HCT116 (cell line): Measurements from ENCODE around the gene RALGPS1. TPM values are rescaled to one million over a fixed set of nuclear protein-coding genes. Genes with fewer than 3 reads are reported as not detected.

Experiments used
- ATAC-seq: fragments of 200-7000 bp; cut with Tn5 transposase; 2 replicates; pipeline ENCODE4 v1.9.1; 2020; ENCODE audit warnings: mild to moderate bottlenecking, moderate library complexity
- BruUV-seq: library from RNA; stranded (reverse); fragments of 400-500 nt; replicated peaks from 2 replicates; lab custom pipeline; 2021; lab: Mats Ljungman, UMichigan
- CTCF ChIA-PET: fragments of 300-600 bp; sonication (Branson Sonifier 250); formaldehyde crosslinking; loops from one replicate; lab custom pipeline; 2021; ENCODE audit warnings: antibody characterized with exemption; lab: Charles Lee
- POLR2A ChIA-PET: fragments of 300-600, 350-600 bp; sonication (Branson Sonifier 250); formaldehyde crosslinking; loops from one replicate; lab custom pipeline; 2021; ENCODE audit warnings: antibody characterized with exemption; lab: Charles Lee
- RAD21 ChIA-PET, 2 experiments: fragments of 300-600 bp; sonication (Branson Sonifier 250); formaldehyde crosslinking; loops; one replicate each; lab custom pipeline; 2023; ENCODE audit warnings: low total read pairs in 2 of 2; ENCODE audit not compliant: uncharacterized antibody in 2 of 2, unreplicated experiment in 2 of 2, low non-redundant PET in 1 of 2; lab: Charles Lee
- DNase-seq: peaks from one replicate; pipeline ENCODE4 v3.0.0-alpha.2; 2010; ENCODE audit warnings: low read depth, low spot score
- H2AFZ ChIP-seq: fragments of 200-600 bp; shearing (Covaris generic), sonication (generic); 2 replicates; pipeline ENCODE4 v1.6.1; 2017; ENCODE audit warnings: low read depth, mixed run types, mixed read lengths, antibody characterized with exemption, low read length; ENCODE audit not compliant: poor library complexity, severe bottlenecking
- H3K27ac ChIP-seq: 2 replicates; pipeline ENCODE4 v1.5.1; 2012; ENCODE audit warnings: low read depth, low read length
- H3K27me3 ChIP-seq: fragments of 200-600 bp; sonication (generic); 2 replicates; pipeline ENCODE4 v1.6.1; 2016; ENCODE audit warnings: mixed run types, low read length, mixed read lengths; ENCODE audit not compliant: insufficient read depth
- H3K36me3 ChIP-seq, 2 experiments: fragments of 200-500 bp in 1 of 2; fragments of 200-600 bp in 1 of 2; sonication (Bioruptor generic) in 1 of 2; sonication (generic) in 1 of 2; 2 replicates each; pipeline versions ENCODE4 v1.5.1 to v1.6.1; 2014 to 2016; ENCODE audit warnings: low read length in 2 of 2, inconsistent platforms in 1 of 2, mixed read lengths in 1 of 2, mixed run types in 1 of 2; ENCODE audit not compliant: insufficient read depth in 2 of 2, control insufficient read depth in 1 of 2
- H3K4me1 ChIP-seq, 2 experiments: fragments of 200-600 bp in 1 of 2; sonication (generic) in 1 of 2; 2 replicates each; pipeline versions ENCODE4 v1.5.1 to v1.6.1; 2012 to 2017; ENCODE audit warnings: low read length in 2 of 2, inconsistent platforms in 1 of 2, mild to moderate bottlenecking in 1 of 2, mixed read lengths in 1 of 2, mixed run types in 1 of 2, moderate library complexity in 1 of 2; ENCODE audit not compliant: insufficient read depth in 2 of 2, control insufficient read depth in 1 of 2
- H3K4me2 ChIP-seq: fragments of 200-600 bp; sonication (generic); 2 replicates; pipeline ENCODE4 v1.6.1; 2017; ENCODE audit warnings: mixed run types, low read length, mixed read lengths
- H3K4me3 ChIP-seq, 2 experiments: fragments of 200-600 bp in 1 of 2; sonication (generic) in 1 of 2; replicated peaks in 1 of 2; 2 replicates each; pipeline ENCODE4 v1.5.1; 2011 to 2016; ENCODE audit warnings: low read length in 2 of 2, control low read depth in 1 of 2, low read depth in 1 of 2, mild to moderate bottlenecking in 1 of 2, mixed read lengths in 1 of 2, mixed run types in 1 of 2
- H3K79me2 ChIP-seq: fragments of 200-600 bp; sonication (generic); 2 replicates; pipeline ENCODE4 v1.6.1; 2017; ENCODE audit warnings: mild to moderate bottlenecking, mixed run types, low read length, moderate library complexity, mixed read lengths; ENCODE audit not compliant: insufficient read depth
- H3K9ac ChIP-seq: fragments of 200-600 bp; sonication (generic); 2 replicates; pipeline ENCODE4 v1.6.1; 2016; ENCODE audit warnings: low read length, mixed read lengths
- H3K9me2 ChIP-seq: fragments of 200-600 bp; sonication (generic), shearing (Covaris generic); 2 replicates; pipeline ENCODE4 v1.6.1; 2017; ENCODE audit warnings: mixed run types, mild to moderate bottlenecking, moderate library complexity; ENCODE audit not compliant: insufficient read depth
- H3K9me3 ChIP-seq, 2 experiments: fragments of 200-500 bp in 1 of 2; fragments of 200-600 bp in 1 of 2; sonication (Bioruptor generic) in 1 of 2; sonication (generic) in 1 of 2; 2 replicates each; pipeline ENCODE4 v1.6.1; 2014 to 2017; ENCODE audit warnings: low read length in 2 of 2, mixed read lengths in 2 of 2, inconsistent platforms in 1 of 2, low read depth in 1 of 2, mild to moderate bottlenecking in 1 of 2, mixed run types in 1 of 2, moderate library complexity in 1 of 2; ENCODE audit not compliant: control insufficient read depth in 1 of 2, insufficient read depth in 1 of 2
- H4K20me1 ChIP-seq: fragments of 200-600 bp; sonication (generic), shearing (Covaris generic); 2 replicates; pipeline ENCODE4 v1.6.1; 2017; ENCODE audit warnings: mixed run types, mild to moderate bottlenecking, moderate library complexity; ENCODE audit not compliant: insufficient read depth
- ATF3 ChIP-seq: IDR thresholded peaks from 2 replicates; pipeline ENCODE4 v1.6.1; 2012
- CBX3 ChIP-seq: IDR thresholded peaks from 2 replicates; pipeline ENCODE4 v1.6.1; 2012; ENCODE audit warnings: low read depth
- EGR1 ChIP-seq: IDR thresholded peaks from 2 replicates; pipeline ENCODE4 v1.6.1; 2012; ENCODE audit warnings: low read depth
- ELF1 ChIP-seq: IDR thresholded peaks from 2 replicates; pipeline ENCODE4 v1.6.1; 2012; ENCODE audit warnings: low read depth, borderline replicate concordance
- EZH2 ChIP-seq: fragments of 200-600 bp; sonication (generic); IDR thresholded peaks from 2 replicates; pipeline ENCODE4 v1.6.1; 2017; ENCODE audit warnings: antibody characterized with exemption, mixed run types
- FOSL1 ChIP-seq: IDR thresholded peaks from 2 replicates; pipeline ENCODE4 v1.6.1; 2012; ENCODE audit warnings: low read depth
- POLR2AphosphoS5 ChIP-seq: IDR thresholded peaks from 2 replicates; pipeline ENCODE4 v1.6.1; 2011; ENCODE audit warnings: mild to moderate bottlenecking, low read depth, low read length, moderate library complexity
- RAD21 ChIP-seq: IDR thresholded peaks from 2 replicates; pipeline ENCODE4 v1.6.1; 2012; ENCODE audit warnings: low read depth, mild to moderate bottlenecking
- SP1 ChIP-seq: IDR thresholded peaks from 2 replicates; pipeline ENCODE4 v1.6.1; 2012; ENCODE audit warnings: low read depth
- TCF7L2 ChIP-seq: IDR thresholded peaks from 2 replicates; pipeline ENCODE4 v1.7.0; 2011; ENCODE audit warnings: borderline replicate concordance, inconsistent platforms; ENCODE audit not compliant: insufficient read depth, insufficient read length; ENCODE audit errors: extremely low read depth
- YY1 ChIP-seq: IDR thresholded peaks from 2 replicates; pipeline ENCODE4 v1.6.1; 2011; ENCODE audit warnings: low read length, low read depth, moderate library complexity, mild to moderate bottlenecking; ENCODE audit not compliant: insufficient replicate concordance; ENCODE audit errors: extremely low read depth
- ZFX ChIP-seq: fragments of 450-650 bp; IDR thresholded peaks from 2 replicates; pipeline ENCODE4 v1.6.1; 2017
- ZNF274 ChIP-seq: fragments of 200-500 bp; sonication (Bioruptor generic); IDR thresholded peaks from 2 replicates; pipeline ENCODE4 v1.6.1; 2014; ENCODE audit warnings: mild to moderate bottlenecking, low read depth, low read length, inconsistent platforms
- intact Hi-C: fragments of 100-400 bp; cut with micrococcal nuclease; formaldehyde crosslinking; loops from 2 replicates; pipeline ENCODE4 v1.10.0; 2022
- total RNA-seq: library from RNA; stranded (reverse); gene quantifications from one replicate; pipeline ENCODE4 v1.2.1, GENCODE V29; 2021; ENCODE audit not compliant: unreplicated experiment
- TF ChIP-seq, protein P1 (sequence below): IDR thresholded peaks from 2 replicates; pipeline ENCODE4 v1.6.1; 2011; ENCODE audit warnings: mild to moderate bottlenecking, low read length, moderate library complexity; ENCODE audit not compliant: insufficient replicate concordance; ENCODE audit errors: extremely low read depth
- TF ChIP-seq, protein P2 (sequence below): IDR thresholded peaks from 2 replicates; pipeline ENCODE4 v1.6.1; 2012

RALGPS1 gene
- total RNA-seq, 1 experiment from 2014 or later, result 7.6 TPM

GRCh38 chr9:127061411-127061810 is 146.8 kb downstream of the RALGPS1 start:
- RAD21 ChIA-PET, result no interaction called here
- DNase-seq (no peak), ATAC-seq (no peak)
- Histone ChIP-seq H3K36me3 (no peaks in the 10 kb centered on the region), H3K9ac (no peak overlapping the region), H3K4me1 (peaks cover 0 to 14% of the 10 kb centered on the region in 2 experiments; a peak in 2 of 4 replicates), H3K79me2 (no peaks in the 10 kb centered on the region), H3K4me2 (no peak overlapping the region), H3K27me3 (no peaks in the 10 kb centered on the region), H2AFZ (no peak overlapping the region), H3K9me3 (no peaks in the 10 kb centered on the region), H3K27ac (no peak overlapping the region), H4K20me1 (no peaks in the 10 kb centered on the region), H3K9me2 (no peaks in the 10 kb centered on the region), H3K4me3 (no peak overlapping the region)
- intact Hi-C loops, result no loop called here
- no TSS peak for BruUV-seq
- TF ChIP-seq ZFX, result no peak
- TF ChIP-seq ATF3, result no peak
- TF ChIP-seq SP1, result no peak
- TF ChIP-seq CBX3, result no peak
- TF ChIP-seq RAD21, result no peak
- TF ChIP-seq FOSL1, result no peak
- TF ChIP-seq YY1, result no peak
- POLR2A ChIA-PET, result no interaction called here
- CTCF ChIA-PET, result no interaction called here

GRCh38 chr9:127064335-127064734 is 149.8 kb downstream of the RALGPS1 start:
- TF ChIP-seq RAD21 (no peak), EZH2 (no peak), POLR2AphosphoS5 (no peak), CBX3 (no peak), TCF7L2 (no peak), ZNF274 (no peak), ZFX (no peak), EGR1 (no peak), YY1 (no peak), ELF1 (no peak)
- TF ChIP-seq, protein P1, sequence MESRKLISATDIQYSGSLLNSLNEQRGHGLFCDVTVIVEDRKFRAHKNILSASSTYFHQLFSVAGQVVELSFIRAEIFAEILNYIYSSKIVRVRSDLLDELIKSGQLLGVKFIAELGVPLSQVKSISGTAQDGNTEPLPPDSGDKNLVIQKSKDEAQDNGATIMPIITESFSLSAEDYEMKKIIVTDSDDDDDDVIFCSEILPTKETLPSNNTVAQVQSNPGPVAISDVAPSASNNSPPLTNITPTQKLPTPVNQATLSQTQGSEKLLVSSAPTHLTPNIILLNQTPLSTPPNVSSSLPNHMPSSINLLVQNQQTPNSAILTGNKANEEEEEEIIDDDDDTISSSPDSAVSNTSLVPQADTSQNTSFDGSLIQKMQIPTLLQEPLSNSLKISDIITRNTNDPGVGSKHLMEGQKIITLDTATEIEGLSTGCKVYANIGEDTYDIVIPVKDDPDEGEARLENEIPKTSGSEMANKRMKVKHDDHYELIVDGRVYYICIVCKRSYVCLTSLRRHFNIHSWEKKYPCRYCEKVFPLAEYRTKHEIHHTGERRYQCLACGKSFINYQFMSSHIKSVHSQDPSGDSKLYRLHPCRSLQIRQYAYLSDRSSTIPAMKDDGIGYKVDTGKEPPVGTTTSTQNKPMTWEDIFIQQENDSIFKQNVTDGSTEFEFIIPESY, result no peak
- TF ChIP-seq, protein P2, sequence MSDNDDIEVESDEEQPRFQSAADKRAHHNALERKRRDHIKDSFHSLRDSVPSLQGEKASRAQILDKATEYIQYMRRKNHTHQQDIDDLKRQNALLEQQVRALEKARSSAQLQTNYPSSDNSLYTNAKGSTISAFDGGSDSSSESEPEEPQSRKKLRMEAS, result no peak
- TF ChIP-seq, all 23 proteins: peak for 0
- DNase-seq (no peak), ATAC-seq (no peak)
- RAD21 ChIA-PET, result no interaction called here
- H2AFZ ChIP-seq, result no peak overlapping the region
- POLR2A ChIA-PET, result no interaction called here
- no peaks in the 10 kb centered on the region for H3K9me2 ChIP-seq
- CTCF ChIA-PET, result no interaction called here
- no peaks in the 10 kb centered on the region for H3K36me3 ChIP-seq
- no peak overlapping the region for H3K27ac ChIP-seq
- no peak overlapping the region for H3K9ac ChIP-seq
- BruUV-seq, result no TSS peak
- H3K4me3 ChIP-seq, result no peak overlapping the region
- peaks cover 7 to 28% of the 10 kb centered on the region in 2 experiments; a peak in 3 of 4 replicates for H3K4me1 ChIP-seq
- H3K79me2 ChIP-seq, result no peaks in the 10 kb centered on the region
- H3K27me3 ChIP-seq, result no peaks in the 10 kb centered on the region
- H3K4me2 ChIP-seq, result no peak overlapping the region
- H3K9me3 ChIP-seq, result no peaks in the 10 kb centered on the region
- H4K20me1 ChIP-seq, result no peaks in the 10 kb centered on the region
- intact Hi-C loops, result no loop called here
